PC-3 (cell line): ENCODE data around the gene NCOA7. TPM values are rescaled to one million over a fixed set of nuclear protein-coding genes. Genes with fewer than 3 reads are reported as not detected.

ENCODE experiments used
- ATAC-seq: fragments of 200-7000 bp; cut with Tn5 transposase; 2 replicates; pipeline ENCODE4 v1.9.1; 2020; ENCODE audit warnings: mild to moderate bottlenecking, moderate library complexity
- BruUV-seq: library from RNA; stranded (reverse); fragments of 400-500 nt; replicated peaks from 2 replicates; lab custom pipeline; 2021; lab: Mats Ljungman, UMichigan
- CTCF ChIA-PET: fragments of 300-600 bp; sonication (Branson Sonifier 250); formaldehyde crosslinking; loops from one replicate; lab custom pipeline; 2022; ENCODE audit warnings: antibody characterized with exemption; lab: Charles Lee
- POLR2A ChIA-PET: fragments of 300-600 bp; sonication (Branson Sonifier 250); formaldehyde crosslinking; loops from one replicate; lab custom pipeline; 2022; ENCODE audit warnings: antibody characterized with exemption; ENCODE audit not compliant: unreplicated experiment; lab: Charles Lee
- DNase-seq: peaks from one replicate; pipeline ENCODE4 v3.0.0-alpha.2; 2015
- H2AFZ ChIP-seq: fragments of 300-600 bp; sonication (generic); 2 replicates; pipeline ENCODE4 v1.6.0; 2016; ENCODE audit warnings: antibody characterized with exemption, low read length
- H3F3A ChIP-seq: fragments of 300-600 bp; sonication (generic); one replicate; pipeline ENCODE4 v1.6.0; 2017; ENCODE audit warnings: antibody characterized with exemption, low read length, control low read depth, mild to moderate bottlenecking; ENCODE audit not compliant: unreplicated experiment
- H3K27ac ChIP-seq: fragments of 300-600 bp; sonication (generic); 2 replicates; pipeline ENCODE4 v1.5.1; 2016; ENCODE audit warnings: mild to moderate bottlenecking, low read length
- H3K27me3 ChIP-seq: fragments of 300-600 bp; sonication (generic); 2 replicates; pipeline ENCODE4 v1.6.1; 2016; ENCODE audit warnings: low read length, mixed read lengths
- H3K36me3 ChIP-seq: fragments of 300-600 bp; sonication (generic); 2 replicates; pipeline ENCODE4 v1.6.1; 2016; ENCODE audit warnings: low read depth, mixed run types, low read length, mixed read lengths
- H3K4me1 ChIP-seq: fragments of 300-600 bp; sonication (generic); 2 replicates; pipeline ENCODE4 v1.5.1; 2016; ENCODE audit warnings: low read length; ENCODE audit not compliant: insufficient read depth
- H3K4me2 ChIP-seq: fragments of 300-600 bp; sonication (generic); 2 replicates; pipeline ENCODE4 v1.6.0; 2016; ENCODE audit warnings: low read length
- H3K4me3 ChIP-seq: fragments of 300-600 bp; sonication (generic); 2 replicates; pipeline ENCODE4 v1.5.1; 2016; ENCODE audit warnings: mild to moderate bottlenecking, low read length, mixed read lengths
- H3K79me2 ChIP-seq: fragments of 300-600 bp; sonication (generic); 2 replicates; pipeline ENCODE4 v1.6.1; 2017; ENCODE audit warnings: low read length, mixed read lengths
- H3K9ac ChIP-seq: fragments of 300-600 bp; sonication (generic); 2 replicates; pipeline ENCODE4 v1.6.0; 2016; ENCODE audit warnings: mild to moderate bottlenecking, low read length
- H3K9me2 ChIP-seq: fragments of 300-600 bp; sonication (generic); replicated peaks from 2 replicates; pipeline ENCODE4 v1.6.1; 2016; ENCODE audit warnings: mixed run types, low read length, mixed read lengths
- H3K9me3 ChIP-seq: fragments of 300-600 bp; sonication (generic); 2 replicates; pipeline ENCODE4 v1.6.1; 2016; ENCODE audit warnings: low read length, mixed read lengths
- H4K20me1 ChIP-seq: fragments of 300-600 bp; sonication (generic); 2 replicates; pipeline ENCODE4 v1.6.1; 2016; ENCODE audit warnings: low read length, mixed read lengths
- EZH2 ChIP-seq: fragments of 300-600 bp; sonication (generic); IDR thresholded peaks from one replicate; pipeline ENCODE4 v1.6.1; 2017; ENCODE audit warnings: antibody characterized with exemption, mild to moderate bottlenecking, low read length; ENCODE audit not compliant: unreplicated experiment
- EZH2phosphoT487 ChIP-seq: fragments of 300-600 bp; sonication (generic); IDR thresholded peaks from 2 replicates; pipeline ENCODE4 v1.6.1; 2018; ENCODE audit warnings: mild to moderate bottlenecking, antibody characterized with exemption, low read length, borderline replicate concordance
- intact Hi-C: fragments of 100-400 bp; cut with micrococcal nuclease; formaldehyde crosslinking; loops from 2 replicates; pipeline ENCODE4 v1.9.0; 2023
- total RNA-seq: library from RNA; depleted of rRNA; stranded (reverse); fragments of >200 nt; gene quantifications from 2 replicates; pipeline ENCODE4 v1.2.3, GENCODE V29; 2014
- TF ChIP-seq, protein P1 (sequence below): fragments of 300-600 bp; sonication (generic); conservative IDR thresholded peaks from 2 replicates; pipeline ENCODE4 v1.5.1; 2017; ENCODE audit warnings: antibody characterized with exemption, low read depth, mild to moderate bottlenecking, low read length

NCOA7 gene
- total RNA-seq, 1 experiment from 2014 or later = 13.4 TPM

DNA sequence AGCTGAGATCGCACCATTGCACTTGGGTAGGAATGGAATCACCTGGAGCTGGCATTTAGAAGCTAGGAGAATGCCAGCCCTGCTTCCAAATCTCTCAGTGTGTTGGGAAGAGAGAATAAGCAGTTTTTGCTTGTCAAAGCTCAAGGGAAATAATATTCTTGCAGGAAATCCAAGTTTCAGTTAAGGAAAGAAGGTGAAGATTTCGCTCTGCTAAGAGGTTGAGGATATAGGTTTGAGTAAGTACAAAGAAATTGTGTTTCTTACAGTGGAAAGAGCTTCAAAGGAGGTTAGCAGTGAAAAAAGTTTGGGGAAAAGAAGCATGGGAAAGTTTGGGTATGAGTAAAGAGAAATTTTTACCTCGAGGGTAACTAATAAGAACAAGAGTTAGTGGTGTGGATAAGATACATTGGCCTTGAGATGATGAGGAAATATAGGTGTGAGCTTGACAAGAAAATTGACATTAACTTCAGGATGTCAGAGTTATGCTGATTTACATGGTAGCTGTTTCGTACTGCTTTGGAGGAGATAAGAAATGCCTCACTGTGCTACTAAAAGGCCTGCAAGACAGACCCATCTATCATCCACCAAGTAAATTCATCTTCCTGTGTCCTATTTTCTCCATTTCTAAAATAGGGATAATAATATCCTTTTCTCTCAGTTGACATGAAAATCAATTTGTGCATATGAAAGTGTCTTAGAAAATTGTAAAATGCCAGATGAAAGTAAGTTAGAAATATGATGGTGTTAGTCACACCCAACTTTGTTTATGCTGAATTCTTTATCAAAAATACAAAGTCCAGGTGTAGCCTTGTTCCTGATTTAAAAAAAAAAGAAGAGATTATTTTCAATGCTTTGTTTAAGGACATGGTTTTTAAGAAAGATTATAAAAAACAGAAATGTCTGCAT lies 153.0 kb downstream of the NCOA7 start:
- peak overlapping the region; percentile 56 for H3K4me2 ChIP-seq
- no peaks in the 10 kb centered on the region for H3K27me3 ChIP-seq
- no peaks in the 10 kb centered on the region for H3F3A ChIP-seq
- H2AFZ ChIP-seq = no peak overlapping the region
- intact Hi-C loops = loop anchor here (2.0 kb wide), 1 partner anchor 21 kb away; no protein-coding TSS in a partner anchor
- peak overlapping the region; percentile 82 for H3K27ac ChIP-seq
- H3K9me3 ChIP-seq = no peaks in the 10 kb centered on the region
- no peaks in the 10 kb centered on the region for H3K9me2 ChIP-seq
- H3K36me3 ChIP-seq = no peaks in the 10 kb centered on the region
- no peak overlapping the region for H3K4me3 ChIP-seq
- TF ChIP-seq EZH2 (no peak), EZH2phosphoT487 (no peak)
- TF ChIP-seq, protein P1, sequence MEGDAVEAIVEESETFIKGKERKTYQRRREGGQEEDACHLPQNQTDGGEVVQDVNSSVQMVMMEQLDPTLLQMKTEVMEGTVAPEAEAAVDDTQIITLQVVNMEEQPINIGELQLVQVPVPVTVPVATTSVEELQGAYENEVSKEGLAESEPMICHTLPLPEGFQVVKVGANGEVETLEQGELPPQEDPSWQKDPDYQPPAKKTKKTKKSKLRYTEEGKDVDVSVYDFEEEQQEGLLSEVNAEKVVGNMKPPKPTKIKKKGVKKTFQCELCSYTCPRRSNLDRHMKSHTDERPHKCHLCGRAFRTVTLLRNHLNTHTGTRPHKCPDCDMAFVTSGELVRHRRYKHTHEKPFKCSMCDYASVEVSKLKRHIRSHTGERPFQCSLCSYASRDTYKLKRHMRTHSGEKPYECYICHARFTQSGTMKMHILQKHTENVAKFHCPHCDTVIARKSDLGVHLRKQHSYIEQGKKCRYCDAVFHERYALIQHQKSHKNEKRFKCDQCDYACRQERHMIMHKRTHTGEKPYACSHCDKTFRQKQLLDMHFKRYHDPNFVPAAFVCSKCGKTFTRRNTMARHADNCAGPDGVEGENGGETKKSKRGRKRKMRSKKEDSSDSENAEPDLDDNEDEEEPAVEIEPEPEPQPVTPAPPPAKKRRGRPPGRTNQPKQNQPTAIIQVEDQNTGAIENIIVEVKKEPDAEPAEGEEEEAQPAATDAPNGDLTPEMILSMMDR = no peak
- H3K79me2 ChIP-seq = no peaks in the 10 kb centered on the region
- peaks cover 69% of the 10 kb centered on the region for H3K4me1 ChIP-seq
- 0 out of 2 replicates have a peak overlapping the region, but pooled peaks have one; percentile 12 for H3K9ac ChIP-seq
- ATAC-seq = no peak
- CTCF ChIA-PET = interaction anchor here (1.3 kb wide), 1 partner anchor 12 kb away, joined by 3 read pairs; the partner anchor contains the start of gene HINT3
- BruUV-seq = no TSS peak
- no peaks in the 10 kb centered on the region for H4K20me1 ChIP-seq
- POLR2A ChIA-PET = interaction anchor here (0.5 kb wide), 1 partner anchor 13 kb away, joined by 3 read pairs; the partner anchor contains the start of gene HINT3
- DNase-seq = no peak

DNA sequence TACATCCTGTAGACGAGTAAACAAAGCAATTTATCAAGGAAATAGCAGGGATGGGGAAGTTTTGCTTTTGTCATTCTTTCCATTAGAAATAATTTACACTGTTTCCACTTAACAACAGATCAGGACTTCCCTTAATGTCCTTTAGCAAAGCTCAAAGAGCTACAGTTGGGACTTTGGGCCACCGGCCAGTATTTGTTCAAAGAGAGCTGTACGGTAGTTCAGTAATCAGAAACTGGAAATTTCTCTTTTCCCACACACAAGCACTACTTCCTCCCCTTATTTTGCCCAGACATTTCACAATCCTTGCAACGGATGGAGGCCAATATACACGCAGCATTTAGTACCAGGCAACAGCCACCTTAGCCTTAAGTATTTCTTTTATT lies 153.7 kb downstream of the NCOA7 start:
- Histone ChIP-seq H3K27ac (peak overlapping the region; percentile 82), H4K20me1 (no peaks in the 10 kb centered on the region), H3K79me2 (no peaks in the 10 kb centered on the region), H3K4me1 (peaks cover 69% of the 10 kb centered on the region), H3K9me2 (no peaks in the 10 kb centered on the region), H3K36me3 (no peaks in the 10 kb centered on the region), H3K4me3 (no peak overlapping the region), H3F3A (no peaks in the 10 kb centered on the region), H3K27me3 (no peaks in the 10 kb centered on the region), H3K9ac (peak overlapping the region; percentile 42; the same call in 1 of the 2 replicates), H2AFZ (no peak overlapping the region), H3K9me3 (no peaks in the 10 kb centered on the region), H3K4me2 (peak overlapping the region; percentile 32)
- ATAC-seq (no peak), DNase-seq (peak; percentile 68)
- intact Hi-C loops = no loop called here
- CTCF ChIA-PET = interaction anchor here (1.3 kb wide), 1 partner anchor 12 kb away, joined by 3 read pairs; the partner anchor contains the start of gene HINT3
- POLR2A ChIA-PET = no interaction called here
- BruUV-seq = no TSS peak
- TF ChIP-seq, protein P1 = no peak
- TF ChIP-seq EZH2 (no peak), EZH2phosphoT487 (no peak)
